GM20431 (cell line): ENCODE data around the gene ZNF90.
"Not testable (repeated sequence)": the region's sequence is repeated elsewhere in the genome, so short reads cannot be mapped to it uniquely, and the experiment has no call there.

Experiments used
- in situ Hi-C: fragments of 300-500 bp; cut with MseI, MboI; formaldehyde crosslinking; loops from one replicate; pipeline ENCODE4 v1.15.0; 2020; ENCODE audit warnings: low sequenced_read_pairs; ENCODE audit not compliant: unreplicated experiment

ZNF90 gene

GRCh38 chr19:20077791-20078463 lies at the start of gene ZNF90:
ZNF90 (plus strand) TSS chr19:20078000; CDS start chr19:20078133, 133 bp downstream.
- in situ Hi-C loops: no loop called here

DNA sequence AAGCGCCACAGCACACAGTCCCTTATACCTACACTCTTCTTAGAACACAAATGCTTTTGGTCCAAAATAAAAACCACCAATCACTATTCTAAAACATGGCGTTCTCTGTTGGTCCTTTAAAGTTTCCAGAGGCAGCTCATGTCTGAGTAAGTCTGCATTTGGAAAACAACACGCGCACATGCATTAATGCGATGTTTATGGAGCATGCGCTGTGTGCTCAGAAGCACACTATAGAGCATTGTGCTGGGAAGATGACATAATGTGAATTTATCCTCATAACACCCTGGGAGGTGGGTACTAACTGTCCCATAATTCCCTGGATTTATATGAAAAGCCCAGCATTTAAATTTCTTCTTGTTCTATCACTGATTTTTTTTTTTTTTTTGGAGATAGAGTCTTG lies 49.2 kb upstream of the ZNF90 start:
- in situ Hi-C loops: no loop called here

DNA sequence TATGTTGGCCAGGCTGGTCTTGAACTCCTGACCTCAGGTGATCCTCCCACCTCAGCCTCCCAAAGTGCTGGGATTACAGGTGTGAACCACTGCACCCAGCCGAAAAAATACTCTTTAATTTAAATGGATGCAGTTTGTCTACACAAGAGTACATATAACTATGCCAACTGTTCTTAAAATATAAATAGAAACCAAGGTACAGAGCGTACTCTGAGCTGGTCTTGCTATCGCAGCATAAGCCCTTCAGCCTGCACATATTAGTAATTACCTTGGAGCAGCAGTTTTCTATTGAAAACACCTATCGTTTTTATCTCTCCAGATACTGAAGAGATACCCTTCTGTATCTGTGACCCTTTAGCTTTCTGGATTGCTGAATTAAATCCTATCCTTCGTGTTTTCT lies 41.9 kb upstream of the ZNF90 start:
- in situ Hi-C loops: no loop called here

GRCh38 chr19:20038358-20039202 lies 39.2 kb upstream of the ZNF90 start:
- in situ Hi-C loops: no loop called here

DNA sequence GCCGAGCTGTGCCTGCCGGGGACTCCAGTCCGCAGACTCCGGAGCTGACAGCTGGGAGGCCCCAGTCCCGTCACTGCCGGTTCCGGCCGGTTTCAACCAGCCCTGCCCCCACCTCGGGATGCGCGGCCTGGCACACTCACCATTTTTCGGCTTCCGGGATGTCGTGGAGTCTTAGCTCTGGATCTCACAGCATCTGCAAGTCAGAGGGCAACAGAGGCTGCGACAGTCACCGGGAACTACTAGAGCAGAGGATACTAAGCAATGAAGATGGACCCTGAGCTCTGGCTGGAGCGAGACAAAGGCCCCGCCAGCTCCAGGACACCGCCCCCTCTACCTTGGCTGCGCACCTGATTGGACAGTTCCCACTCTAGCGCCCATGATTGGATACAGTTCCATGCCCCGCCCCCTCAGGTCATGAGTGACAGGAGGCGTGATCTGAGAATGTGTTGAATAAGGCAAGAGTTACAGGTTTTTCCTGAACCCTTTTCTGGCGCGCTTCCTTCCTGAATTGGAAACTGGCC lies 38.5 kb upstream of the ZNF90 start, which contains the start of gene ZNF682:
Gene ZNF682 (minus strand): TSS at position 303 of the 521 bp plus-strand sequence. CDS start 160 bp downstream, at position 143.
- in situ Hi-C loops: no loop called here

DNA sequence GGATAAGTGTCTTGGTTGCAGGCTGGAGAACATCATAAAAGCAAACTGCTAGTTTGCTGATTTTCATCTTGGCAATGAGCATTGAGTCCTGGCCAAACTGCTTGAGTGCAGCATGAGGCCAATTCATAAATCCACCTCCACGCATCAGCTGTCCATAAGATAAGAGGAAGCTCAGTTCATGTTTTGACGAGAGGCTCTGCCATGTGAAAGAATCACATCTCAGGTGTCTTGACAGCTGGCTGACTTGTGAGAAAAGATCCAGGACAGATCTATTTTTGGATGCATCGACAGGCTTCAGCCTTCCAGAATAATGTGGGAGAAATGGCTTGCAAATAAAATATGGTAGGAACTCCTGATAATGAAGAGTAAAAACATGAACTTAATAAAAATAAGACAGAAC lies 33.1 kb upstream of the ZNF90 start:
- in situ Hi-C loops: no loop called here

DNA sequence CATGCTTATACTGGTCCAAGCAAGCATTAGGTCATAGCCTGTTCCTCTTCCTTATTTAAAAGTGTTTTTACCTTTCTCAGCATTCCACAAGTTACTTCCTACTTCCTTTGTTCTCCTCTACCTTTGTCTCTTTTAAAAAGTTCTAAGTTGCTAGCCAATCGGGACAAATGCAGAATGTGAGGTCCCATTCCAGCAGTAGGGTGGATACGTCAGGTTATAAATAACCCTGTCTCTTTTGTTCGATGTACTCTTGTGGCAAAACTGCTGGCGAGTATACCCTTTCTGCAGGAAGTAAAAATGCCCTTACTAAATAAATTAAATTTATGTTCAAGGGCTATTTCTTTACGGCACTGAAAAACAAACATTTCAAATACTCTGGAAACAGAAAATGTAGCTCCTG lies 32.1 kb upstream of the ZNF90 start:
- in situ Hi-C loops: not testable (repeated sequence)

DNA sequence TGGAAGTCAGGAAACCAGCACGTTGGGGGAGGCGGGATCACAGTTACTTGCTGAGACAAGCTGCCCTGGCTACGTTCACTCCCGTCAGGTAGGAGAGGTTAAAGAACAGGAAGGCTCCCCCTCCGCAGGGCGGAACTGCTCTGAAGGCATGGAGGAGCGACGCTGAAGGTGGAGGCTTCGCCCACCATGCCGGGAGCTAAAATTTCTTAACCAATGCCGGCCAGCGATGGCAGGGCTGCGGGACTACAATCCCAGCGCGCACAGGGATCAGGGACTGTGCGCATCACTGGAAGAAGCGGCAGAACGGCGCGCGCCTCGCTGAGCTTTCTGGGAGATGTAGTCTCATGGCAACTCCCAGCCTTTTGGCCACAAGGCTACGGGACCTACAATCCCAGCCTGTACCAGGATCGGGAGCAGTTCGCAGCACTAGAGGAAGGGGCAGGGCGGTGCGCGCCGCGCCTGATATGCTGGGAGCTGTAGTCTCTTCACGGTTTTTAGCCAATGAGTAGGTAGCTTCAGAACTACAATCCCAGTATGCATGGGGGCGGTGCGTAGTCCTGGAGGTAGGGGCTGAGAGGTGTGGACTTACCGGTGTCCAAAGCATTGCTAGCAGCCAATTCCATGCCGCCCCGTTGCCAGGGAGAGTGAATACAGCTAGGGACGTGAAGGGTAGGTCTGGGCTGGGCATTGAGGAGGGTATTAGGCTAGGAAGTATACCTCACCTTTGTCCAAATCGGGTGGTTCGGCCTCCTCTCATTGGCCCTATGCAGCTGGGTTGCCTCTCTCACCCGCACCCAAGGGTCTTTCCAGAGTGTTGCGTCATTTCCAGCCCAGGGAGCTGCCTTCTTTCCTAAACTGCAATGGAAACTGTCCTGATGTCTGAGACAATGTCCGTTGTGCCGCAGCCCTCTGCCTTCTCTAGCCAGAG lies 25.7 kb upstream of the ZNF90 start:
- in situ Hi-C loops: no loop called here

- in situ Hi-C loops: not testable (repeated sequence)
Observed at GRCh38 chr19:20058738-20059137, 19.1 kb upstream of the ZNF90 start.

GRCh38 chr19:20060282-20060681 lies 17.5 kb upstream of the ZNF90 start:
- in situ Hi-C loops: no loop called here

DNA sequence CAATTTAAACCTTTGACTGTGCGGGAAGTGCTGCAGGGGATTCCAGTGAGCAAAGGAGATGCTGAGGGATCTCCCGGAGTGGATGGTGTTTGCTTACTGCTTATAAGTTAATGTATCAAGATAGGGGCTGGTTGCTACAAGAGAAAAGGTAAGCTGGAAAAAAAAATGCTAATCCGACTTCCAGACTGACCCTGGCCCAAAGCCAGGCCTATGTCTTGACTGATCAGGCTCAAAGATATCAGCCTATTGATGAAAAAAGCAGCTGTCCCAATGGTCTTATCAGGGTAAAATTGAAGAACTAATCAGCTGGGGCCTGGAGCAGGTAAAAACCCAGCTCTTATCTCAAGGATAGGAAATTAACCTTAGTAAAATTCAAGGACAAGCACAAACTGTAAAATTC lies 10.9 kb upstream of the ZNF90 start:
- in situ Hi-C loops: no loop called here

DNA sequence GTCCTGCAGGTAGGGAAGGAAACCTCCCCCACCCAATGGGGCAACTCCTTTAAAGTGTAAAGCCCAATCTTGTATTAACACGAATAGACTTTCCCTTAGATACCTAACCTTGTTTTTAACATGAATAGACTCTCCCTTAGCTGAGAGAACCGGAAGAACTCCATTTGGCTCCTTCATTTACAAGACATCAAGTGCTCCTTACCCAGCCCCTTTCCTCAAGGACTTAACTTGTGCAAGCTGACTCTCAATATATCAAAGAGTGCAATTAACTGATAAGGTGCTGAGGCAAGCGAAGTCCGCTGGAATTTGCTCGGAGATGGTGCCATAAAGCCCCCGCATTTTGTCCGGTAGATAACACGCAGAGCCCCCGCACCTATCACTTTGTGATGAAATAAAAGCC lies 9.9 kb upstream of the ZNF90 start:
- in situ Hi-C loops: no loop called here

- in situ Hi-C loops: not testable (repeated sequence)
Observed at GRCh38 chr19:20068559-20068958, 9.2 kb upstream of the ZNF90 start.

DNA sequence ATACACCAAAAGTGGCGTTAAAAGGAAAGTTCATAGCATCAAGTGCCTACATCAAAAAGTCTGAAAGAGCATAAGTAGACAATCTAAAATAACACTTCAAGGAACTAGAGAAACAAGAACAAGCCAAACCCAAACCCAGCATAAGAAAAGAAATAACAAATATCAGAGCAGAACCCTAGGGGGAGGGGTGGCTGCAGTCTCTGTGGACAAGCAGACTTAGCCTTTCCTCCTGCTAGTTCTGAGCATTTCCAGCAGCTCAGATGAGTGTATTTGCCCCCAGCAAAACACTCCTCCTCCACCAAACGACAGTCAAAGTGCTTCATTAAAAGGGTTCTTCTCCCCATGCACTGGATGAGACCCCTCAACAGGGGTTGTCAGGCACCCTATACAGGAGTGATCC lies 7.1 kb upstream of the ZNF90 start:
- in situ Hi-C loops: no loop called here

DNA sequence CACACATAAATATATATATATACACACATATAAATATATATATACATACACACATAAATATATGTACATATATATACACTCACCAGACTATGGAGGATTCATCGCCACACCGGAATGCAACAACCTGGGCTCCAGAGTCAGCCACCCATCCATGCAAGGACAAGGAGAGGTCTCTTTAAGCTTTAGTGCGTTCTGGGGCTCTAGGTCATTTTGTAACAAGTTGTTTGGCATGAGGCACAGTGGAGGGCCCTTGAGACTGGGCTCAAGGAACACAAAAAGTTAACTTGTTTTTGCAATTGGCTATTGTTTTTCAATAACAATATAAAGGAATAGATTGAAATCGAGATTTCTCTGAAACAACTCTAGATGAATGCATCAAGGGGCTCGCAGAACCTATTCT lies 4.9 kb upstream of the ZNF90 start:
- in situ Hi-C loops: no loop called here

- in situ Hi-C loops: no loop called here
Observed at GRCh38 chr19:20078581-20079031, 806 bp downstream of the ZNF90 start.

DNA sequence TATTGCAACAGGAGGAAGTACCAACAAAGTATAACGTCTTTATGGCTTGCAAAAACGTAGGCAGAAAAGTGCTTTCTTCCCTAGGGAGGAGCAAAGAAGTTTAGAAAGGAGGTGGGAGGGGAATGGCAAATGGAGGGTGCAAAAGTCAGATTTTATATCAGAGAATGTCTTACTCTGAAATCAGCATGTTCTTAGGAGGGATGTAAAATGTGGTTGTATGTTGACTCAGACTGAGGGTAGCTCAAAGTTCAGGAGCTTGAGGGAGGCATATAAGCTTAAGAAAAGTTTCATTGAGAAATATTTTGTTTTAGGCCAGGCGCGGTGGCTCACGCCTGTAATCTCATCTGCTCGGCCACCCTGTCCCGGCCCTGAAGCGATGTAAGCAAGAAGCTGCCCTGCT lies 1.7 kb downstream of the ZNF90 start:
- in situ Hi-C loops: no loop called here

DNA sequence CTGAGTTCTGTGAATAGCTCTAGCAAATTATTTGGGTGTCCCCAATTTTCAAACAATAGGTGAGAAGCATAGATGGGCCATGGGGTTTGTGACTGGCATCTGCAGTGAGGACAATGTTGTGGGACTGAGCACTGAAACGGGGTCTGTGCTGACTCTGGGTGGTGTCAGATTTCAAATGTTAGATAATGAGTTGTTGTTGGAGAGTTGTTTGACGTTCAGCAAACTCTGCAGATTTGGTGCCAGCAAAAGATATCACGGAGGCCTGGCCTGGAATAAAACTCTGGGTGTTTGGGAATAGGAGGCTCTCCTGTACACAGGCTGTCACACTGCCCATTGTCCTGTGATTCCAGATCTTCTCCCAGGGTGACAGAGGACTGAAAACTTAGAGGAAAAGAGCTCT lies 2.9 kb downstream of the ZNF90 start:
- in situ Hi-C loops: no loop called here

- in situ Hi-C loops: not testable (repeated sequence)
Observed at GRCh38 chr19:20082232-20082833, 4.5 kb downstream of the ZNF90 start.

GRCh38 chr19:20082876-20083275 lies 5.1 kb downstream of the ZNF90 start:
- in situ Hi-C loops: not testable (repeated sequence)
